ENCODE results near the gene SCN1A. TPM values are rescaled to one million over a fixed set of nuclear protein-coding genes. Genes with fewer than 3 reads are reported as not detected.

Gene SCN1A
- total RNA-seq, 1 donor from 2014 or later, result not detected

DNA sequence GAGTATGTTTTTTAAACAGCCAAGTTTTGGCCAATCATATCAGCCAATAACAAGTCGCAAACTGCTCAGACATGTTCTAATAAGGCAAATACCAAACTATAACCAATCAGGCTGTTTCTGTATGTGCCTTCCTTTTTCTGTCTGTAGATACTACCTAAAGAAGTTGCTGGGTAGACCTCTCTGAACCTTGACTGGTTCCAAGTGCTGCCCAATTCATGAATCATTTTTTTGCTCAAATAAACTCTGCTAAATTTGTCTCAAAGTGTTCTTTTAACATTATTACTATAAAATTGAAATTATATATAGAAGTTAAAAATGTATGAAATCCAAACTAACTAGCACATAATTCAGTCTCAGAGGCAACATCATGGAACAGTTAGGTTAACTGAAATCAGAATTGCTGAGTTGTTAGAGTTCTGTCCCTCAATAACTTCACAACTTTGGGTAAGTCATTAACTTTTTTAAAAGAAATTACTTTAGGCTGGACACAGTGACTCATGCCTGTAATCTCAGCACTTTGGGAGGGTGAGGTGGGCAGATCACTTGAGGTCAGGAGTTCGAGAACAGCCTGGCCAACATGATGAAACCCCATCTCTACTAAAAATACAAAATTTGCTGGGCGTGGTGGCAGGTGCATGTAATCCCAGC is 169.4 kb downstream of the SCN1A start:
- peaks cover 11% of the 10 kb centered on the region for H3K4me1 Mint-ChIP-seq
- no peaks in the 10 kb centered on the region for H3K9me3 Mint-ChIP-seq
- H3K4me3 Mint-ChIP-seq, result no peak overlapping the region
- no peaks in the 10 kb centered on the region for H3K27me3 Mint-ChIP-seq
- POLR2A ChIA-PET, result no interaction called here
- no peaks in the 10 kb centered on the region for H3K36me3 Mint-ChIP-seq (ENCODE audit: low read depth)
- no peak overlapping the region for H3K27ac Mint-ChIP-seq
- CTCF ChIA-PET, result interaction anchor here (1.0 kb wide), 1 partner anchor 170 kb away, joined by 3 read pairs; the partner anchor contains the start of gene SCN1A
- no peak for ATAC-seq (ENCODE audit: low read depth)
- intact Hi-C loops (cut with micrococcal nuclease), result loop anchor here (10.0 kb wide), 2 partner anchors 664 to 1194 kb away; no protein-coding TSS in a partner anchor
- DNase-seq, result no peak
- TF ChIP-seq, protein P1, sequence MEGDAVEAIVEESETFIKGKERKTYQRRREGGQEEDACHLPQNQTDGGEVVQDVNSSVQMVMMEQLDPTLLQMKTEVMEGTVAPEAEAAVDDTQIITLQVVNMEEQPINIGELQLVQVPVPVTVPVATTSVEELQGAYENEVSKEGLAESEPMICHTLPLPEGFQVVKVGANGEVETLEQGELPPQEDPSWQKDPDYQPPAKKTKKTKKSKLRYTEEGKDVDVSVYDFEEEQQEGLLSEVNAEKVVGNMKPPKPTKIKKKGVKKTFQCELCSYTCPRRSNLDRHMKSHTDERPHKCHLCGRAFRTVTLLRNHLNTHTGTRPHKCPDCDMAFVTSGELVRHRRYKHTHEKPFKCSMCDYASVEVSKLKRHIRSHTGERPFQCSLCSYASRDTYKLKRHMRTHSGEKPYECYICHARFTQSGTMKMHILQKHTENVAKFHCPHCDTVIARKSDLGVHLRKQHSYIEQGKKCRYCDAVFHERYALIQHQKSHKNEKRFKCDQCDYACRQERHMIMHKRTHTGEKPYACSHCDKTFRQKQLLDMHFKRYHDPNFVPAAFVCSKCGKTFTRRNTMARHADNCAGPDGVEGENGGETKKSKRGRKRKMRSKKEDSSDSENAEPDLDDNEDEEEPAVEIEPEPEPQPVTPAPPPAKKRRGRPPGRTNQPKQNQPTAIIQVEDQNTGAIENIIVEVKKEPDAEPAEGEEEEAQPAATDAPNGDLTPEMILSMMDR (IDR thresholded peaks at IDR 0.05), result no peak

DNA sequence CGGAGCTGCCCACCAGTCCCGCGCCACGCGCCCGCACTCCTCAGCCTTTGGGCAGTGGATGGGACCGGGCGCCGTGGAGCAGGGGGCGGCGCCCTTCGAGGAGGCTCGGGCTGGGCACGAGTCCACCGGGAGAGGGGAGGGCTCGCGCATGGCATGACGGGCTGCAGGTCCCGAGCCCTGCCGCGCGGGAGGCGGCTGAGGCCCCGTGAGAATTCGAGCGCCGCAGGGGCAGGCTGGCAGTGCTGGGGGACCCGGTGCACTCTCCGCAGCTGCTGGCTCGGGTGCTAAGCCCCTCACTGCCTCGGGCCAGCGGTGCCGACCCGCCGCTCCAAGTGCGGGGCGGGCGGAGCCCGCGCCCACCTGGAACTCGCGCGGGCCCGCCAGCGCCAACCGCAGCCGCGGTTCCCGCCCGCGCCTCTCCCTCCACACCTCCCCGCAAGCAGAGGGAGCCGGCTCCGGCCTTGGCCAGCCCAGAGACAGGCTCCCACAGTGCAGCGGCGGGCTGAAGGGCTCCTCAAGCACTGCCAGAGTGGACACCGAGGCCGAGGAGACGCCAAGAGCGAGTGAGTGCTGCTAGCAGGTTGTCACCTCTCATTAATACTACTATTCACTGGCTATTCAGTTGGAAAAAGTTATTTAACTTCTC is 170.7 kb downstream of the SCN1A start:
- intact Hi-C loops (cut with micrococcal nuclease), result loop anchor here (10.0 kb wide), 2 partner anchors 662 to 1192 kb away; no protein-coding TSS in a partner anchor
- CTCF ChIA-PET, result interaction anchor here (1.0 kb wide), 1 partner anchor 171 kb away, joined by 3 read pairs; the partner anchor contains the start of gene SCN1A

DNA sequence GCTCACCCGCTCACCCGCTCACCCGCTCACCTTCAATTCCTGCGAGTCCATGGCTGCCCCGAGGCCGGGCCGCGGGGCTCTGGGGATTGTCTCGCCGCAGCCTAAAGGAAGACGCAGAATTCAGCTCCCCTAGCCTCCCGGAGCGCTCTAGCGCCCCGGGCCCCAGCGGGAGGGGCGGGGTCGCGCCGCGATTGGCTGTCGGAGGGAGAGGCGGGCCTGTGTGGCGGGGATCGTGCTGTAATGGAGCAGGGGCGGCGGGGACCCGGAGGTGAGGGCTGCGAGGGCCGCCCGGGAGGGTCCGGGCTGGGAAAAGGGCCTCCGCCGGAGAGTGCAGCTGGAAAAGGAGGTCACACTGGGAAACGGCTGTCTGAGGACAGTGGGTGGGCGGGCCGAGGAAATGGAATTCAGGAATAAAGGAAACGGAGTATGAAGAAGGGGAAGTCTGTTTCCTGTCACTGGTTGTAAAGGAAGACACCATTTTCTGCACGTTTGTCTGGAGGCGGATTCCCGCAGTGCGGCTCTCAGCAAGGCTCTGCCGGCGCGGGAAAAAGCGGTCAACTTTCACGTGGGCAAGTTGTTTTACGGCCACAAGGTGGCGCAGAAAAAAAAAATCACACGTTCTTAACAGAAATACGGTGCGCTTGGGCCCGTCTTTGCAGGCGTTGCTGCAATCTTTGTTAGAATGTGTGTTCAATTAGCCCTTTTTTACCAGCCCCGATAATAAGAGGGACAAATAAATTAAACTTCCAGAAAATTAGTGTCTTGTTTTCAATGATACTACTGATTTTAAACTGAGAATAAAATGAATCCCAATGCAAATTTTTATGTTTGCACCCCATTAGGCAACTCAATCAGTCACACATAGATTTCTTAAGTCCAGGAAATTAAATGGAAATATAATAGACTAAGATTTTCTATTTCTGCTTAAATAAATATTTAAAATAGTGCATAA is 173.9 kb downstream of the SCN1A start, which contains the start of gene TTC21B:
TSS of gene TTC21B (minus strand) at position 122 of the 952 bp plus-strand sequence. CDS start at position 51, 71 bp downstream.
- no peak within 1 kb of the TSS for H3K4me3 Mint-ChIP-seq
- intact Hi-C loops (cut with micrococcal nuclease), result loop anchor here (1.0 to 10.0 kb wide), 10 partner anchors 80 to 1189 kb away; partner anchors contain the start of genes GALNT3, SCN1A and SCN3A
- TF ChIP-seq, protein P1 (IDR thresholded peaks at IDR 0.05), result no peak
- H3K4me1 Mint-ChIP-seq, result peaks cover 11% of the 10 kb centered on the region
- no peaks in the 10 kb centered on the region for H3K27me3 Mint-ChIP-seq
- ATAC-seq (ENCODE audit: low read depth), result peak; percentile 96
- H3K36me3 Mint-ChIP-seq (ENCODE audit: low read depth), result peaks cover 7% of the 10 kb centered on the region
- peak; percentile 92 for DNase-seq
- H3K27ac Mint-ChIP-seq, result peak within 1 kb of the TSS; percentile 56
- ChIA-PET POLR2A (interaction anchor here (0.6 to 1.3 kb wide), 4 partner anchors 9 to 937 kb away, joined by 3 to 5 read pairs (median 4); partner anchors contain the start of gene SCN1A), CTCF (interaction anchor here (1.1 to 1.7 kb wide), 4 partner anchors 9 to 174 kb away, joined by 6 to 9 read pairs (median 8); partner anchors contain the start of gene SCN1A)
- H3K9me3 Mint-ChIP-seq, result no peaks in the 10 kb centered on the region

More for the DNA sequence above, 170.7 kb downstream of the SCN1A start:
- POLR2A ChIA-PET, result no interaction called here
- no peak overlapping the region for H3K27ac Mint-ChIP-seq
- H3K27me3 Mint-ChIP-seq, result no peaks in the 10 kb centered on the region
- peaks cover 11% of the 10 kb centered on the region for H3K4me1 Mint-ChIP-seq
- H3K4me3 Mint-ChIP-seq, result no peak overlapping the region
- DNase-seq (no peak), ATAC-seq (ENCODE audit: low read depth) (no peak)
- H3K36me3 Mint-ChIP-seq (ENCODE audit: low read depth), result no peaks in the 10 kb centered on the region
- TF ChIP-seq, protein P1 (IDR thresholded peaks at IDR 0.05), result no peak
- no peaks in the 10 kb centered on the region for H3K9me3 Mint-ChIP-seq

DNA sequence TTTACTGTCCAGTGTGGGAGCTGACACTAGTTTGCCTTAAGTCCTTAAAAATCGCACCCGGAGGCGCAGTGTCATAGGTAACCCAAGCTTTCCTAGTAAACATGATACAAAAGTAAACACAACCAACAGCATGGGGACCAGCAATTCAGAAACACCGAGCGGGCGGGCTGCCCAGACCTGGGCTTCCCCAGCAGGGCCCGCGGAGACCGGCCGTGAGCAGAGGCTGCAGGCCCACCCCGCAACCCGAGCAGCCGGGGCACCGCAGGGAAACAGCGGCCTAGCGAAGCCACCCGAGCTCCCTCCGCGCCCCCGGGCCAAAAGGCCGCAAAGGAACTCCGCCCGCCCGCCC is 174.5 kb downstream of the SCN1A start:
- DNase-seq (no peak), ATAC-seq (ENCODE audit: low read depth) (peak; percentile 43)
- TF ChIP-seq, protein P1 (IDR thresholded peaks at IDR 0.05), result no peak
- ChIA-PET POLR2A (interaction anchor here (0.6 to 1.3 kb wide), 4 partner anchors 9 to 937 kb away, joined by 3 to 5 read pairs (median 4); partner anchors contain the start of gene SCN1A), CTCF (interaction anchor here (1.1 to 1.5 kb wide), 3 partner anchors 8 to 175 kb away, joined by 6 to 9 read pairs (median 6); partner anchors contain the start of gene SCN1A)
- Mint-ChIP-seq H3K36me3 (ENCODE audit: low read depth) (peaks cover 11% of the 10 kb centered on the region), H3K27me3 (no peaks in the 10 kb centered on the region), H3K4me1 (peaks cover 11% of the 10 kb centered on the region), H3K9me3 (no peaks in the 10 kb centered on the region), H3K4me3 (no peak overlapping the region), H3K27ac (no peak overlapping the region)
- intact Hi-C loops (cut with micrococcal nuclease), result loop anchor here (1.0 to 10.0 kb wide), 8 partner anchors 79 to 1188 kb away; partner anchors contain the start of genes GALNT3 and SCN3A

Data from activated B cell treated with CpG ODN at 0.5 μM for 24 hours (primary cell).